Sigmoid colon (tissue), 7 donors: ENCODE measurements around the gene SLC37A4. TPM values are rescaled to one million over a fixed set of nuclear protein-coding genes. Genes with fewer than 3 reads are reported as not detected.
"Not testable (repeated sequence)": the region's sequence is repeated elsewhere in the genome, so short reads cannot be mapped to it uniquely, and the experiment has no call there.

Source experiments
- DNase-seq: peaks from one replicate; pipeline ENCODE4 v3.0.0-alpha.2; 2019
- H3K27ac ChIP-seq, 4 donors: fragments of 200-600 bp; sonication (generic); one replicate each; pipeline ENCODE4 v1.5.1; 2016 to 2019; ENCODE audit warnings: mild to moderate bottlenecking in 1 of 4
- H3K27me3 ChIP-seq, 3 donors: fragments of 200-600 bp; sonication (generic); one replicate each; pipeline ENCODE4 v1.5.1; 2019; ENCODE audit warnings: mild to moderate bottlenecking in 1 of 3
- H3K36me3 ChIP-seq, 4 donors: fragments of 200-600 bp; sonication (generic); one replicate each; pipeline ENCODE4 v1.5.1; 2016 to 2019
- H3K4me1 ChIP-seq, 4 donors: fragments of 200-600 bp; sonication (generic); one replicate each; pipeline ENCODE4 v1.5.1; 2017 to 2019
- H3K4me3 ChIP-seq, 4 donors: fragments of 200-600 bp; sonication (generic); one replicate each; pipeline ENCODE4 v1.5.1; 2017 to 2019; ENCODE audit warnings: mild to moderate bottlenecking in 2 of 4, moderate library complexity in 1 of 4
- H3K9me3 ChIP-seq, 4 donors: fragments of 200-600 bp in 3 of 4; sonication (generic) in 3 of 4; one replicate each; pipeline versions ENCODE4 v1.5.1 to v1.6.1; 2013 to 2019
- CTCF ChIP-seq, 4 experiments: fragments of 450-650 bp in 3 of 4; fragments of 200-600 bp in 1 of 4; IDR thresholded peaks; one replicate each; pipeline ENCODE4 v1.5.1; 2016 to 2019; ENCODE audit warnings: antibody characterized with exemption in 4 of 4, mild to moderate bottlenecking in 3 of 4, moderate library complexity in 2 of 4
- EP300 ChIP-seq, 4 donors: sonication (generic); formaldehyde crosslinking; IDR thresholded peaks; one replicate each; pipeline ENCODE4 v1.6.1; 2017; ENCODE audit warnings: antibody characterized with exemption in 4 of 4
- POLR2A ChIP-seq, 2 donors: fragments of 450-650 bp; IDR thresholded peaks; one replicate each; pipeline ENCODE4 v1.6.1; 2016; ENCODE audit warnings: antibody characterized with exemption in 2 of 2, mild to moderate bottlenecking in 2 of 2, moderate library complexity in 2 of 2
- POLR2AphosphoS5 ChIP-seq, 4 donors: sonication (generic); formaldehyde crosslinking; IDR thresholded peaks; one replicate each; pipeline ENCODE4 v1.6.1; 2017; ENCODE audit warnings: antibody characterized with exemption in 4 of 4
- WGBS, 2 donors: extraction: QIAGEN DNeasy Blood & Tissue Kit; methylation state at CpG; one replicate each; pipeline ENCODE4 v1.1.7; 2013; 5-methylcytosine and 5-hydroxymethylcytosine counted together
- intact Hi-C: fragments of 100-400 bp; cut with DNase I; formaldehyde crosslinking; loops from one replicate; pipeline ENCODE4 v1.15.1; 2023
- polyA plus RNA-seq, 3 donors: library from polyadenylated mRNA; stranded (reverse); fragments of 200-250 nt; gene quantifications; one replicate each; pipeline ENCODE4 v1.2.3, GENCODE V29; 2013
- total RNA-seq, 4 donors: library from RNA; depleted of rRNA; stranded (reverse); fragments of >200 nt; gene quantifications; one replicate each; pipeline ENCODE4 v1.1.0, GENCODE V29; 2016
- donor health status: healthy with polysubstance abuse.
- donor health status: Bipolar disorder and iron deficiency.
- donor health status: healthy.

Gene SLC37A4
- total and polyA plus RNA-seq, 7 donors = 8.0 to 31.5 (median 11.1) TPM

GRCh38 chr11:118997627-118998387 lies 32.9 kb downstream of the SLC37A4 start, which contains the start of gene CENATAC:
Gene CENATAC, plus strand, starts transcription at chr11:118998138. Its CDS starts 60 bp downstream, at chr11:118998198.
- H3K36me3 ChIP-seq = peaks cover 0 to 35% (median 15%) of the 10 kb centered on the region in 4 donors
- peak; percentile 74 to 97 (median 94) for TF ChIP-seq POLR2AphosphoS5 (IDR thresholded peaks at IDR 0.05)
- no peak for TF ChIP-seq EP300 (IDR thresholded peaks at IDR 0.05)
- peak; percentile 58 to 74 for TF ChIP-seq POLR2A (IDR thresholded peaks at IDR 0.05)
- TF ChIP-seq CTCF (IDR thresholded peaks at IDR 0.05) = no peak
- peak; percentile 97 for DNase-seq
- H3K4me3 ChIP-seq = peak within 1 kb of the TSS; percentile 62 to 96 (median 84)
- peak within 1 kb of the TSS; percentile 86 to 94 (median 90) for H3K27ac ChIP-seq
- peaks cover 0 to 31% (median 19%) of the 10 kb centered on the region in 4 donors for H3K4me1 ChIP-seq
- no peaks in the 10 kb centered on the region for H3K9me3 ChIP-seq
- intact Hi-C loops = no loop called here
- H3K27me3 ChIP-seq = no peaks in the 10 kb centered on the region
- 0 to 1% methylated on average over 54 of the region's 54 CpGs for whole genome bisulfite sequencing, 2 donors

DNA sequence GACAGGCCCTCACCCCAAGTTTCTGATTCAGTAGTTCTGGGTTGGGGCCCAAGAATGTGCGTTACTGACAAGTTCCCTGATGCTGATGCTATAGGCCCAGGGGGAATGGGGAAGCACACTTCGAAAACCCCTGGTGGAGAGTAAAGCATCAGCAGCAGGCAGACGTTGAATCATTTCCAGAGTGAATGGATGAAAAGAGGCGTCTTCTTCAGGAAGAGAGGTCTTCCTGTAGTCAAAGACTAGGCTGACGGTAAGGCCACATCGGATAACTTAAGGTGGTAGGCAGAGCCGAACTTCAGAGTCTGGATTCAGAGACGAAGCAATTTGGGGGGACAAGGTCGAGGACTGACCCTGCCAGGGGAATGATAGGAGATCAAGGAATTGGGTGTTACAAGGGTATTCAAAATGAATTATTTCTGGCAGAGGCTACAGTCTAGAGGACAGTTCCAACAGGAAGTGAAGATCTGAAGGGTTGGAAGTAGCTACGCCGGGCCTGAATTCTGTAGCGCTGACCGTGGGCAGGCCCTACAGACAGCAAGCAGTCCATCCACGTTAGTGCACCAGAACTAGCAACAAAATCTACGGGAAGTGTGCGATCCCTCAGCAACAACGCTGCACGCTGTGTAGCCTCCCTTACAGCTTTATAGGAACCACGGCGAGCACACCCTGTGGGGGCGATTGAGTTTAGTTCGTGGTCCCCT lies 33.6 kb downstream of the SLC37A4 start:
- Histone ChIP-seq H3K4me3 (peak overlapping the region; percentile 62 to 96 (median 84)), H3K27me3 (no peaks in the 10 kb centered on the region), H3K27ac (peak overlapping the region; percentile 86 to 94 (median 90)), H3K36me3 (peaks cover 0 to 28% (median 12%) of the 10 kb centered on the region in 4 donors), H3K9me3 (no peaks in the 10 kb centered on the region), H3K4me1 (peaks cover 0 to 31% (median 19%) of the 10 kb centered on the region in 4 donors)
- no peak for DNase-seq
- 16 to 33% methylated on average over 22 of the region's 22 CpGs for WGBS, 2 donors
- TF ChIP-seq POLR2AphosphoS5 (IDR thresholded peaks at IDR 0.05) = no peak
- TF ChIP-seq CTCF (IDR thresholded peaks at IDR 0.05) = peak in 1 of 4 experiments; percentile 14
- intact Hi-C loops = no loop called here

GRCh38 chr11:118991486-118992038 lies 39.1 kb downstream of the SLC37A4 start:
- H3K4me3 ChIP-seq, H3K36me3 ChIP-seq, DNase-seq, H3K27me3 ChIP-seq, H3K4me1 ChIP-seq, intact Hi-C loops, H3K27ac ChIP-seq, H3K9me3 ChIP-seq: not testable (repeated sequence)
- WGBS, 2 donors = 96 to 97% methylated on average over 44 of the region's 44 CpGs

GRCh38 chr11:118988280-118988679 lies 42.4 kb downstream of the SLC37A4 start:
- no peak overlapping the region for H3K27ac ChIP-seq
- intact Hi-C loops = no loop called here
- DNase-seq = no peak
- no peak overlapping the region for H3K4me3 ChIP-seq
- WGBS, 2 donors = 62 to 92% methylated on average over 5 of the region's 5 CpGs
- no peak for TF ChIP-seq CTCF (IDR thresholded peaks at IDR 0.05)
- no peak for TF ChIP-seq POLR2A (IDR thresholded peaks at IDR 0.05)
- TF ChIP-seq EP300 (IDR thresholded peaks at IDR 0.05) = no peak
- no peak for TF ChIP-seq POLR2AphosphoS5 (IDR thresholded peaks at IDR 0.05)
- H3K4me1 ChIP-seq = no peaks in the 10 kb centered on the region
- no peaks in the 10 kb centered on the region for H3K36me3 ChIP-seq
- H3K9me3 ChIP-seq = no peaks in the 10 kb centered on the region
- no peaks in the 10 kb centered on the region for H3K27me3 ChIP-seq

GRCh38 chr11:118984825-118985224 lies 45.9 kb downstream of the SLC37A4 start:
- Histone ChIP-seq H3K27me3 (no peaks in the 10 kb centered on the region), H3K4me3 (no peak overlapping the region), H3K4me1 (peaks cover 0 to 6% (median 0%) of the 10 kb centered on the region in 4 donors), H3K9me3 (no peaks in the 10 kb centered on the region), H3K36me3 (no peaks in the 10 kb centered on the region), H3K27ac (no peak overlapping the region)
- TF ChIP-seq EP300 (IDR thresholded peaks at IDR 0.05) = no peak
- TF ChIP-seq CTCF (IDR thresholded peaks at IDR 0.05) = no peak
- no peak for TF ChIP-seq POLR2A (IDR thresholded peaks at IDR 0.05)
- TF ChIP-seq POLR2AphosphoS5 (IDR thresholded peaks at IDR 0.05) = no peak
- WGBS, 2 donors = 81 to 88% methylated on average over 2 of the region's 2 CpGs
- intact Hi-C loops = no loop called here
- DNase-seq = no peak

- H3K4me3 ChIP-seq, H3K4me1 ChIP-seq, H3K9me3 ChIP-seq, intact Hi-C loops, H3K36me3 ChIP-seq, H3K27ac ChIP-seq, H3K27me3 ChIP-seq, DNase-seq: not testable (repeated sequence)
- 77 to 82% methylated on average over 8 of the region's 8 CpGs for WGBS, 2 donors
These were observed 46.3 kb downstream of the SLC37A4 start for GRCh38 chr11:118984337-118984736.
